Adipocyte (in vitro differentiated cells): Measurements from ENCODE around the gene SFN.
"Not testable (repeated sequence)": the region's sequence is repeated elsewhere in the genome, so short reads cannot be mapped to it uniquely, and the experiment has no call there.

Source experiments
- DNase-seq: peaks from one replicate; pipeline ENCODE4 v3.0.0-alpha.2; 2015; ENCODE audit warnings: low read depth
- H3K27me3 ChIP-seq: replicated peaks from 2 replicates; pipeline ENCODE4 v1.7.0; 2013; ENCODE audit warnings: mild to moderate bottlenecking, low read length, moderate library complexity; ENCODE audit not compliant: control insufficient read depth, insufficient read depth
- H3K36me3 ChIP-seq: 2 replicates; pipeline ENCODE4 v1.7.0; 2013; ENCODE audit warnings: low read length, mild to moderate bottlenecking, moderate library complexity; ENCODE audit not compliant: control insufficient read depth, insufficient read depth, severe bottlenecking
- H3K4me1 ChIP-seq: 2 replicates; pipeline ENCODE4 v1.7.0; 2013; ENCODE audit warnings: mild to moderate bottlenecking, low read length, moderate library complexity; ENCODE audit not compliant: control insufficient read depth, insufficient read depth
- H3K4me3 ChIP-seq: 2 replicates; pipeline ENCODE4 v1.7.0; 2013; ENCODE audit warnings: mild to moderate bottlenecking, low read length, moderate library complexity
- H3K9ac ChIP-seq: 2 replicates; pipeline ENCODE4 v1.7.0; 2013; ENCODE audit warnings: mild to moderate bottlenecking, low read length, moderate library complexity
- H3K9me3 ChIP-seq: 2 replicates; pipeline ENCODE4 v1.7.0; 2013; ENCODE audit warnings: mild to moderate bottlenecking, low read length, moderate library complexity; ENCODE audit not compliant: control insufficient read depth

The SFN gene

DNA sequence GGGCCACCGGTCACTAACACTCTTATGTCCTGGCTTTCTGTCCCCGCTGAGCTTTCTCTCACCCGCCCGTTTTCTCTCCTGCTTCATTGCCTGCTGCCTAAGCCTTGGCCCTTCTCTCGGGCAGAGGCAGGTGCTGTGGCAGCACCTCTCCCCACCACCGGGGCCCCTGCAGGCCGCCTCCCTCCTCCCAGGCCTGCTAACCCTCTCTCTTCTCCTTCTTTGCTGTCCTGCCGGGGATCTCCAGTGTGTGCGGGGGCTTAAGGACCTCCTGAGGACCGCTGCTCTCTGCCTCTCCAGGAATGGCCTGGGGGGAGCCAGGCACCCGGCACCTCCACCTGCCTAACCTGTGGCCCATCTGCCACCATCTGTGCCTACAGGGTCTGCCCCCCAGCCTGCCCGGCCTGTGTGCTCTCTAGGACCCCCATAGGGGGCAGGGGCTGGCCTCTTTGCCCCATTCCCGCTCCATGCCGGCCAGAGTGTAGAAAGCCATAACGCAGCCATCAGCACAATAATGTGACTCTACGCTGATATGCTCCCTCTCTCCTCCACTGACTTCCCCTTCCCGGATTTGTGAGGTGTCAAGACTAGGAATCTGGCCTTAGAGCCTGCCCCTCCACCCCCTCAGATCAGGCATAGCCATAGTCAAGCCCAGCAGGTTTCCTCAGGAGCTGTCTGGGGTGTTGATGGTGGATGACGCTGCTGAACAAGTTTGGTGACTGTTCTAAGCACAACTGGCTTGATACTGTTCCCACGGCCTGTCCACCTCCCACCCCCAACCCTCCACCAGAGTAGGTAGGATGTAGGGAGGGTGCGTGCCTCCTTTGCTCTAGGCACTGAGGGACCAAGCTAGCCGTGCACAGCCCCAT is 6.1 kb upstream of the SFN start:
- no peaks in the 10 kb centered on the region for H3K9me3 ChIP-seq
- no peak overlapping the region for H3K9ac ChIP-seq
- DNase-seq, result no peak
- H3K4me3 ChIP-seq, result no peak overlapping the region
- no peaks in the 10 kb centered on the region for H3K27me3 ChIP-seq
- H3K4me1 ChIP-seq, result no peaks in the 10 kb centered on the region
- peaks cover 44% of the 10 kb centered on the region for H3K36me3 ChIP-seq

DNA sequence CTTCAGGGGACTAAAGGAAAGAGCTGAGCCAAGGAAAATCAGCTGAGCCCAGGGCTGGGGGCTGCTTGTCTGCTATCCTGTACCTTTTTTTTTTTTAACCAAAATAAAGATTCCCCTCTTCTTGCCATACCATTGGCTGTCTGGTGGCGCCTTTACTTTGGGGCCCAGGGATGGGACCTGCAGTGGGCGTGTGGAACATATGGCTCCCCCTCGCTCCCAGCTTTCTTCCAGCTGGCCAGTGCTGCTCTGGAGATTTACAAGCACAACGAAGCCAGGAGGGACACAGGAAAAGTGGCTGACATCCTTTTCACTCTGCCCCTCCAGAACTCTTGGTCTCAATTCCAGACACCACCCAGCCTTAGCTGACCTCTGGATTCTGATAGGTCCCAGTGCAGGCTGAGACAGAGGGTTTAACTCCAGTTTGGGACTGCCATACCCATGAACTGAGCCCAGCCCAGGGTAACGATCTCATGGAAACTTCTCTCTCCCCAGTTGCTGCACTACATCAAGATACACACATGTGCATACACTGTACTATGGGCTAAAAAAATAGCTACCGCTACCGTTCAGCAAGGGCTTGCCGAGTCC is 5.4 kb upstream of the SFN start:
- Histone ChIP-seq H3K4me1 (no peaks in the 10 kb centered on the region), H3K36me3 (peaks cover 37% of the 10 kb centered on the region), H3K4me3 (no peak overlapping the region), H3K9me3 (no peaks in the 10 kb centered on the region), H3K27me3 (no peaks in the 10 kb centered on the region), H3K9ac (no peak overlapping the region)
- no peak for DNase-seq

DNA sequence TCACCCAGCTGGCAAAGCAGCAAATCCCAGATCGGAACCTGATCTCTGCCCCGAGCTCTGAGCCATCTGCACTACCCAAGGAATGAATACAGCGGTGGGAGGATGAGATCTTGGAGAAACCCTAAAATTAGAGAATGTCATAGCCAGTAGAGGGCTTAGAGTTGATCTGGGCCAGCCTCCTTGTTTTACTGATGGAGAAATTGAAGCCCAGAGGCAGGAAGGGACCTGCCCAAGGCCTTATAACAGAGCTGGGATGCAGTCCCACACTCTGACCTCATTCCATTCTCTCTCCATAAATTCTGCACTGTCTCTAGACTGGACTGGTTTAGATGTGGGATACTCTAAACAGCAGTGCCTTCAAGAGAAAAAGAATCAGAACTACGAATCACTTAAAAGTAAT is 4.8 kb upstream of the SFN start:
- Histone ChIP-seq H3K36me3 (peaks cover 32% of the 10 kb centered on the region), H3K27me3 (no peaks in the 10 kb centered on the region), H3K4me3 (no peak overlapping the region), H3K9me3 (no peaks in the 10 kb centered on the region), H3K4me1 (no peaks in the 10 kb centered on the region), H3K9ac (no peak overlapping the region)
- no peak for DNase-seq

- Histone ChIP-seq H3K4me3 (no peak overlapping the region), H3K36me3 (peaks cover 23% of the 10 kb centered on the region), H3K9me3 (no peaks in the 10 kb centered on the region), H3K9ac (no peak overlapping the region), H3K4me1 (peaks cover 1% of the 10 kb centered on the region), H3K27me3 (no peaks in the 10 kb centered on the region)
- no peak for DNase-seq
Observed at GRCh38 chr1:26858891-26859640, 3.9 kb upstream of the SFN start.

DNA sequence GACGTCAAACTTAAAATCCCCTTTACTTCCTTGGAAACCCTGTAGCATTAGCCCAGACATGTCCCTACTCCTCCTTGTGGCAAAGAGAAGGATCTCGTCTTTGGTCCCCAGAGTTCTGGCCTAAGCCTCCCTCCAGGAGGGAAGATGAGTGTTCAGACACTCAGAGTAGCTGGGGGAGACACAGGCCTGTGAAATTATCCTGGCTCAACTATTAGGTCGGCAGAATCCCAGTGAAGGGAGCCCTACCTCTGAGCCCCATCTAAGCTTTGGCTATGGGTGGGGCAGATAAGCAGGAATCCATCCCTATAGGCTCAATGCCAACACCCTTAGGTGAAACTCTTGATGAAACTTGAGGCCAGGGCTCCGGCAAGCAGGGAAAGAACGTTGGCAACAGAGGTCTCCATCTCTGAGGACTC is 1.7 kb upstream of the SFN start:
- H3K4me3 ChIP-seq, result no peak overlapping the region
- H3K4me1 ChIP-seq, result peaks cover 10% of the 10 kb centered on the region
- DNase-seq, result peak; percentile 45
- H3K36me3 ChIP-seq, result peaks cover 3% of the 10 kb centered on the region
- H3K27me3 ChIP-seq, result no peaks in the 10 kb centered on the region
- H3K9me3 ChIP-seq, result no peaks in the 10 kb centered on the region
- no peak overlapping the region for H3K9ac ChIP-seq

GRCh38 chr1:26861889-26862378 is 1.0 kb upstream of the SFN start:
- Histone ChIP-seq H3K27me3 (no peaks in the 10 kb centered on the region), H3K9me3 (no peaks in the 10 kb centered on the region), H3K4me3 (no peak overlapping the region), H3K36me3 (no peaks in the 10 kb centered on the region), H3K4me1 (peaks cover 10% of the 10 kb centered on the region), H3K9ac (no peak overlapping the region)
- DNase-seq, result no peak

DNA sequence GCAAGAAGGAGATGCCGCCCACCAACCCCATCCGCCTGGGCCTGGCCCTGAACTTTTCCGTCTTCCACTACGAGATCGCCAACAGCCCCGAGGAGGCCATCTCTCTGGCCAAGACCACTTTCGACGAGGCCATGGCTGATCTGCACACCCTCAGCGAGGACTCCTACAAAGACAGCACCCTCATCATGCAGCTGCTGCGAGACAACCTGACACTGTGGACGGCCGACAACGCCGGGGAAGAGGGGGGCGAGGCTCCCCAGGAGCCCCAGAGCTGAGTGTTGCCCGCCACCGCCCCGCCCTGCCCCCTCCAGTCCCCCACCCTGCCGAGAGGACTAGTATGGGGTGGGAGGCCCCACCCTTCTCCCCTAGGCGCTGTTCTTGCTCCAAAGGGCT is 732 bp downstream of the SFN start:
- Histone ChIP-seq H3K4me3 (no peak overlapping the region), H3K9ac (no peak overlapping the region), H3K9me3 (no peaks in the 10 kb centered on the region), H3K36me3 (no peaks in the 10 kb centered on the region), H3K27me3 (no peaks in the 10 kb centered on the region), H3K4me1 (peaks cover 10% of the 10 kb centered on the region)
- no peak for DNase-seq

- peak overlapping the region; percentile 87 for H3K4me3 ChIP-seq
- DNase-seq, result peak; percentile 98
- H3K4me1 ChIP-seq, result peaks cover 10% of the 10 kb centered on the region
- no peaks in the 10 kb centered on the region for H3K27me3 ChIP-seq
- no peaks in the 10 kb centered on the region for H3K36me3 ChIP-seq
- no peaks in the 10 kb centered on the region for H3K9me3 ChIP-seq
- H3K9ac ChIP-seq, result peak overlapping the region; percentile 85
Observed at GRCh38 chr1:26864610-26865480, 1.9 kb downstream of the SFN start.

DNA sequence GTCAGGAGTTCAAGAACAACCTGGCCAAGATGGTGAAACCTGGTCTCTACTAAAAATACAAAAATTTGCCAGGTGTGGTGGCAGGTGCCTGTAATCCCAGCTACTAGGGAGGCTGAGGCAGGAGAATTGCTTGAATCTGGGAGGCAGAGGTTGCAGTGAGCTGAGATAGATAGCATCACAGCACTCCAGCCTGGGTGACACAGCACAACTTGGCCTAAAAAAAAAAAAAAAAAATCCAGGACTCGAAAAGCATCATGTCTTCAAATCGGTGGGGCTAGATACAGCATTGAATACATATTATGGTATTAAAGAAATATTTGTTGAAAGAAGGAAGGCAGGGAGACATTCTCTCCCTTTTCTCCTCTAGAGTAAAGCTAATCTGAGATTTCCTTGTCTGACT is 10.1 kb downstream of the SFN start:
- not testable (repeated sequence) for H3K27me3 ChIP-seq, H3K36me3 ChIP-seq, H3K9me3 ChIP-seq, H3K9ac ChIP-seq, H3K4me1 ChIP-seq, DNase-seq, H3K4me3 ChIP-seq

GRCh38 chr1:26874896-26875295 is 11.9 kb downstream of the SFN start:
- Histone ChIP-seq H3K27me3 (no peaks in the 10 kb centered on the region), H3K4me1 (peaks cover 7% of the 10 kb centered on the region), H3K9me3 (no peaks in the 10 kb centered on the region), H3K36me3 (peaks cover 16% of the 10 kb centered on the region), H3K4me3 (no peak overlapping the region), H3K9ac (no peak overlapping the region)
- no peak for DNase-seq
